ENCODE data around the gene TNNI2. TPM values are rescaled to one million over a fixed set of nuclear protein-coding genes. Genes with fewer than 3 reads are reported as not detected.
"Not testable (repeated sequence)": the region's sequence is repeated elsewhere in the genome, so short reads cannot be mapped to it uniquely, and the experiment has no call there.

The TNNI2 gene
- total RNA-seq, 2 experiments from 2014 or later, result 0.31 TPM; not detected in 1

DNA sequence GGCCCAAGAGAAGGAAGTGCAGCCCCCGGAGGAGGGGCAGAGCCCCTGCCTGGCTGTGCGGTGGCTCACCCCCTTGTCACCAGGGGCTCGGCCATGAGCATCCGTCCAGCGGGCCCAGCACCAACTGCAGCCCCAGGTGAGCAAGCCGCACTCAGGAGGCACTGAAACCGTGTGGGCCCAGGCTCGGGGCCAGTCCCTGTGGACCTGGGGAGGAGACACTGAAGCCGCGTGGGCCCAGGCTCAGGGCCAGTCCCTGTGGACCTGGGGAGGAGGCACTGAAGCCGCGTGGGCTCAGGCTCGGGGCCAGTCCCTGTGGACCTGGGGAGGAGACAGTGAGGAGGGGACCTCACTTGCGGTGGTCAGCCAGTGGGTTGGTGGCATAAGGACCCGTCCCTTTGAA is 28.0 kb downstream of the TNNI2 start:
- Mint-ChIP-seq H3K4me1 (peaks cover 35% of the 10 kb centered on the region), H3K9me3 (no peaks in the 10 kb centered on the region), H3K4me3 (no peak overlapping the region)

DNA sequence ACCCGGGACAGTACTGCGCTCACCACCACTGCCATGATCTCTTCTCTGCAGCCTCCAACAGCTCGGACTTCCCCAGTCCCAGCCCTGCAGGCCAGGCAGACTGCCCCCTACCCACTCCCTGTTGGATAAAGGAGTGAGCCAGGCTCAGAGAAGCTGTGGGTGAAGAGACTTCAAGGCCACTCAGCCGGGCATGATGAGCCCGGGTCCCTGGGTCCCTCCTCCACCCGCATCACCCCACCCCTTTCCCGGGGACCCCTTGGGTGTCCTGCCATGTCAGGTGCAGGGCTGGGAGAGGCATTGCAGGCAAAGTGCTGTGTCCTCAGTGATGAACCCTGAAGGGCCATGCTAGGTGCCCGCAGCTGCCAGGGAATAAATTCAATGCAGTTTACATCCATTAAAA is 28.6 kb downstream of the TNNI2 start:
- Mint-ChIP-seq H3K4me3 (no peak overlapping the region), H3K27me3 (no peaks in the 10 kb centered on the region), H3K36me3 (peaks cover 2% of the 10 kb centered on the region), H3K4me1 (peaks cover 38% of the 10 kb centered on the region), H3K9me3 (no peaks in the 10 kb centered on the region), H3K27ac (no peak overlapping the region)
- no peak for DNase-seq

More for the DNA sequence above, 28.0 kb downstream of the TNNI2 start:
- DNase-seq, result no peak
- Mint-ChIP-seq H3K27ac (no peak overlapping the region), H3K36me3 (peaks cover 2% of the 10 kb centered on the region), H3K27me3 (no peaks in the 10 kb centered on the region)

DNA sequence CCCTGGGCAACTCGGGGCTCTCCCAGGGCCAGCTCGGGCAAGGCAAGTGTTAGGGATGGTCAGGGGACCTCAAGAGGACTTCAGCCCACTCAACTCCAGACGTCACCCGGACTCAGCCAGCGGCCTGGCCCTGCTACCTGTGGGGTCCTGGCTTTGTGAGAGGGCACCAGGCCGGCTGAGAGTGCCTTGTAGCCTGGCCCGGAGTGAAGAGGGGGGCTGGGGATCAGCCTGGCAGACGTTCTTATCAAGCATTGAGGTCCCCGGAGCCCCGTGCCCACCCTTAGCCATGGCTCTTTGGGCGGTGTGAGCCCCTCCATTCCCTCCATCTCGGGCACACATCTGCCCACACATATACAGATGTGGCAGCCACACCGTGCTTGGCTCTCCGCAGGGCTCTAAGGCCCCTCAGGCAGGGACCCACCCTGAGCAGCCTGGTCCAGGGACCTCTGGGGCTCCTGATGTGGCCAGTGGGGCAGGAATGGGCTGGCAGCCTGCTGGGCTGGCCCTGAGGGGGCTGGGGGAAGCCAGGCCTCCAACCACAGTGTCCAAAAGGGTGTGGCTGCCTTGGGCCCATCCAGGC is 29.4 kb downstream of the TNNI2 start:
- DNase-seq, result no peak
- H3K4me3 Mint-ChIP-seq, result no peak overlapping the region
- peaks cover 43% of the 10 kb centered on the region for H3K4me1 Mint-ChIP-seq
- H3K27ac Mint-ChIP-seq, result no peak overlapping the region
- no peaks in the 10 kb centered on the region for H3K27me3 Mint-ChIP-seq
- H3K9me3 Mint-ChIP-seq, result no peaks in the 10 kb centered on the region
- peaks cover 2% of the 10 kb centered on the region for H3K36me3 Mint-ChIP-seq

DNA sequence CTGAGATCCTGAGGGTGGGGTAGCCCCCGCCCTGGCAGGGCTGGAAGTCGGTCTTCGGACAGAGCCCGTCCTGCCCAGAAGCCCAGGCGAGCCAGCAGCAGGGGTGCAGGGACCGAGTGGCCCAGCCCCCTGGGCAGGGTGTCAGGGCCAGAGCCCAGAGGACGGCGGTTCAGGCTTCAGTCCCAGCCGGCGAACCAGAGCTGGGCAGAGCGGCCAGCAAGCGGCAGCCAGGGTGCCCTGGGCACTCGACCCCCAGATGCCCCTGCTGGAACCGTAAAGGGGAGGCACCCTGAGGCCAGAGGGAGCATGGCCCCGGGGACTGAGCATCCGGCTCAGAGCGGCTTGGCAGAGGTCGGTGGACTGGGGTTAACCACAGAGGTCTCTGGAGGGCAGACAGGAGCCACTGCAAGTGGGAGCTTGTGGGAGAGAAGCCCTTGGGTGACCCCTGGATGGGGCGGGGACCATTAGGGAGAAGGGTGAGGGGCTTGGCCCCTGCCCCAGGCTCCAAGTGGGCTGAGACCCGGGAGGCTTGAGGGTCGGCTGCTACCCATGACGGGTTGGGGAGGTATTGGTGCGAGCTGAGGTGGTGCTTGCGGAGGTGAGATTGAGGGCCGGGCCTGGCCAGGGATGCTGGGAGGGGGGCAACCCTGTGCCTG is 30.0 kb downstream of the TNNI2 start:
- Mint-ChIP-seq H3K27ac (no peak overlapping the region), H3K4me1 (peaks cover 43% of the 10 kb centered on the region), H3K9me3 (no peaks in the 10 kb centered on the region), H3K4me3 (no peak overlapping the region), H3K36me3 (peaks cover 2% of the 10 kb centered on the region), H3K27me3 (no peaks in the 10 kb centered on the region)
- DNase-seq, result no peak

DNA sequence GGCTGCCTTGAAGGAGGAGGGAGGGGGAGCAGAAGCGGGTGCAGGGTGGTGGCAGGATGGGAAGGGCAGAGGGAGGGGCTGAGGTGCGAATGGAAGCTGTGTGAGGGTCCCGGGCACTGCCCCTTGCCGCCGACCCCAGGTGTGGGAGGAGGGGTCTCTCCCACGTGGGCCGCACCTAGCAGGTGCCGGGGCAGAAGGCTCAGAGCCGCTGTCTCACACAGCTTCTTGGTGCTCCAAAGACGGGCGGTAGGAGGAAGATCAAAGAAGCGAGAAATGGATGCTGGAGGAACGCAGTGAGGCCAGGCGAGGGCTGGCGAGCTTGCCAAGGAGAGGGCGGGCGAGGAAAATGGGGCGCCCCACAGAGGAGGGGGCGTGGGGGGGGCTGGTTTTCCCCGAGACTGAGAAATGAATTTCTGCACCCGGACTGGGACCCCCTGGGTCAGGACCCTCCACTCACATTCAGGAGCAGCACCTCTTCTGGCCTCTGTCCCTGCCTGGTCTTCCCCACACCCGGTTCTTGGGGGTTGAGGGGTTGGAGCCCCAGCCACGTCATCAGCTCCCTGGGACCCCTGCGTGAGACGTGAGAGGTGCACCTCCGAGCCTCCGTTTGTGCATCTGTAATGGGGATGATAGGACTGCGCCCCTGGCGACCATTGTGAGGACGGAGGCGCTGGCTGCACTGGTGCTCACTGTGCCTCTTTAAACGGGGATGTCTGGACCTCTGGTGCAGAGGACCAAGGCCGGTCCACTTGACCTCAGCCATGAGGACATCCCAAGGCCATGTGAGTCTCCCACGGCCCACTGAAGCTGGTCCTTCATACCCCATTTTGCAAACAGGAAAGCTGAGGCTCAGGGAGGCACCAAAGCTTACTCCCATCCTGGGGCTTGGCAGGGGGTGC is 30.9 kb downstream of the TNNI2 start:
- no peak for DNase-seq
- peaks cover 2% of the 10 kb centered on the region for H3K36me3 Mint-ChIP-seq
- no peak overlapping the region for H3K4me3 Mint-ChIP-seq
- no peaks in the 10 kb centered on the region for H3K27me3 Mint-ChIP-seq
- no peaks in the 10 kb centered on the region for H3K9me3 Mint-ChIP-seq
- peaks cover 43% of the 10 kb centered on the region for H3K4me1 Mint-ChIP-seq
- no peak overlapping the region for H3K27ac Mint-ChIP-seq

DNA sequence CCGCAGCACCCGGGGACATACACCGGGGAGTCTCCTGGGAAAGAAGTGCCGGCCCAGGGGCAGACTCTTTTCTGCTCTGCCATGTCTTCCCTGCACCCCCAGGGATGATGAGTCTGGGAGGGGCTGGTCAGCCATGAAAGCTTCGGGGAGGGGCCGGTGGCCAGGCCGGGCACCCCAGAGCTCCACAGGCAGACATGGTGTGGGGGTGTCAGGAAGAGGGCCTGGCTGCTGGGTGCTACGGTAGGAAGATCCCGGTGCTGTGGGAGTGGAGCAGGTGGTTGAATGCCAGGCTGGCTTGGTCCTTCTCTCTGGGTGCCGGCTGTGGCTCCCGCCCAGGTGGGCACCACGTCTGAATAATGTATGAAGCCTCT is 31.5 kb downstream of the TNNI2 start:
- no peak overlapping the region for H3K27ac Mint-ChIP-seq
- DNase-seq, result no peak
- peaks cover 41% of the 10 kb centered on the region for H3K4me1 Mint-ChIP-seq
- no peaks in the 10 kb centered on the region for H3K9me3 Mint-ChIP-seq
- no peaks in the 10 kb centered on the region for H3K27me3 Mint-ChIP-seq
- H3K36me3 Mint-ChIP-seq, result peaks cover 2% of the 10 kb centered on the region
- H3K4me3 Mint-ChIP-seq, result peak overlapping the region; percentile 63

DNA sequence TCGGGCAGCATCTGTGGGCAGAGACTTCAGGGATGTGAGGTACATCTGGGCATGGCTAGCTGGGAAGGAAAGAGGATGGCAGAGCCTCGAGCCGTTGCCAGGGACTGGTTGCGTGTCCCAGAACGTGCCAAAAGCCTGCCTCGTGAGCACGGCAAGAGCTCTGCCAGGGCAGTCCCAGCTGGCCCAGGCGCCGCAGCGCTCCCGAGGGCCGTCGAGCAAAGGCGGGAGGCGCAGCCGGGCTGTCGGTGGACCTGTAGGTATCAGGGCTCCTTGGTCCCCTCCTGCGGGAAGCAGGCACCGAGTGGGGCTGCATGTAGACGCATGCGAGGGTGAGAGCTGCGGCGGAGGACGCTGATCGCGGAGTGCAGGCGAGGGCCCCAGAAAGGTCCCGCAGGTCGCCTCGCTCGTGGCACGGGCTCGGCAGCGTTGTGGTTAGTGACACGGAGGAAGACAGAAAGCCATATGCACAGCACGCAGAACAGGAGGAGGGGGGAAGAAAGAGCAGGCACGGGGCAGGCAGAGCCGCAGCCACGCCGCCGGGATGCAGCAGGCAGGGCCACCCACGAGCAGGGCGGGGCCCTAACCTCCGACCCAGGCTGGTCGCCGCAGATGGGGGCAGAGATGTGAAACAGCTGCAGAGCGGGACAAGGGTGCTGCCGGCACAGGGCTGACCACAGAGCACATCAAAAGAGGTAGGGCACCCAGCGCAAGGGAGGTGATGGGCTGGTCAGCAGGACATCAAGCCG is 32.1 kb downstream of the TNNI2 start:
- Mint-ChIP-seq H3K27ac (peak overlapping the region; percentile 47), H3K4me1 (peaks cover 40% of the 10 kb centered on the region), H3K9me3 (no peaks in the 10 kb centered on the region), H3K36me3 (no peaks in the 10 kb centered on the region), H3K27me3 (no peaks in the 10 kb centered on the region), H3K4me3 (peak overlapping the region; percentile 63)
- DNase-seq, result peak; percentile 53

DNA sequence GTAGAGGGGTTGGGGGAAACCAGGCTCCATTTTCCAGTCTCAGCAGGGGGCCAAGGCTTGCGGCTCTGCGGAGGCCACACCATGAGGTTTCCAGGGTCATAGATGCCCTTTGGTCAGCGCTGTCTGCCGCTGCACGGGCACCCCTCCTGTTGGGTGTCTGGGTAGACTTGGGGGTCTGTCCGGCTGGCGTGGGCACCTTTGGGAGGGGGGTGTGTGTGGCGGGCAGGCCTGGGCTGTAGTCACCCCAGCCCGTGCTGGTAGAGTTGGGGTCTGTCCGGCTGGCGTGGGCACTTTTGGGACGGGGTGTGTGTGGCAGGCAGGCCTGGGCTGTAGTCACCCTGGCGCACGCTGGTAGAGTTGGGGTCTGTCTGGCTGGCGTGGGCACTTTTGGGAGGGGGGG is 32.8 kb downstream of the TNNI2 start:
- Mint-ChIP-seq H3K36me3 (no peaks in the 10 kb centered on the region), H3K27ac (no peak overlapping the region), H3K27me3 (no peaks in the 10 kb centered on the region), H3K4me1 (peaks cover 40% of the 10 kb centered on the region), H3K4me3 (no peak overlapping the region), H3K9me3 (no peaks in the 10 kb centered on the region)
- DNase-seq, result no peak

DNA sequence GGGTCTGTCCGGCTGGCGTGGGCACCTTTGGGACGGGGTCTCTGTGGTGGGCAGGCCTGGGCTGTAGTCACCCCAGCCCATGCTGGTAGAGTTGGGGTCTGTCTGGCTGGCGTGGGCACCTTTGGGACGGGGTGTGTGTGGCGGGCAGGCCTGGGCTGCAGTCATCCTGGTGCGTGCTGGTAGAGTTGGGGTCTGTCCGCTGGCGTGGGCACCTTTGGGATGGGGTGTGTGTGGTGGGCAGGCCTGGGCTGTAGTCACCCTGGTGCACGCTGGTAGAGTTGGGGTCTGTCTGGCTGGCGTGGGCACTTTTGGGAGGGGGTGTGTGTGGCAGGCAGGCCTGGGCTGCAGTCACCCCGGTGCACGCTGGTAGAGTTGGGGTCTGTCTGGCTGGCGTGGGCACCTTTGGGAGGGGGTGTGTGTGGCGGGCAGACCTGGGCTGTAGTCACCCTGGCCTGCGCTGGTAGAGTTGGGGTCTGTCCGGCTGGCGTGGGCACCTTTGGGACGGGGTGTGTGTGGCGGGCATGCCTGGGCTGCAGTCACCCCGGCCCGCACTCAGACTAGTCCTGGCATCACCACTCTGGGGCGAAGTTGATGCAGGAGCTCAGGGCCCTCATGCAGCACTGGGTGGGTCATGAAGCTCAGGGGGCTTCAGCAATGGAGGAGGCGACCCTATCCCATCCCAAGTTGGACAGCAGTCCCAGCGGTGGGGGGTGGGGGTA is 33.6 kb downstream of the TNNI2 start:
- Mint-ChIP-seq H3K36me3 (no peaks in the 10 kb centered on the region), H3K9me3 (no peaks in the 10 kb centered on the region), H3K4me1 (peaks cover 36% of the 10 kb centered on the region), H3K4me3 (no peak overlapping the region), H3K27me3 (no peaks in the 10 kb centered on the region), H3K27ac (peak overlapping the region; percentile 60)
- no peak for DNase-seq

DNA sequence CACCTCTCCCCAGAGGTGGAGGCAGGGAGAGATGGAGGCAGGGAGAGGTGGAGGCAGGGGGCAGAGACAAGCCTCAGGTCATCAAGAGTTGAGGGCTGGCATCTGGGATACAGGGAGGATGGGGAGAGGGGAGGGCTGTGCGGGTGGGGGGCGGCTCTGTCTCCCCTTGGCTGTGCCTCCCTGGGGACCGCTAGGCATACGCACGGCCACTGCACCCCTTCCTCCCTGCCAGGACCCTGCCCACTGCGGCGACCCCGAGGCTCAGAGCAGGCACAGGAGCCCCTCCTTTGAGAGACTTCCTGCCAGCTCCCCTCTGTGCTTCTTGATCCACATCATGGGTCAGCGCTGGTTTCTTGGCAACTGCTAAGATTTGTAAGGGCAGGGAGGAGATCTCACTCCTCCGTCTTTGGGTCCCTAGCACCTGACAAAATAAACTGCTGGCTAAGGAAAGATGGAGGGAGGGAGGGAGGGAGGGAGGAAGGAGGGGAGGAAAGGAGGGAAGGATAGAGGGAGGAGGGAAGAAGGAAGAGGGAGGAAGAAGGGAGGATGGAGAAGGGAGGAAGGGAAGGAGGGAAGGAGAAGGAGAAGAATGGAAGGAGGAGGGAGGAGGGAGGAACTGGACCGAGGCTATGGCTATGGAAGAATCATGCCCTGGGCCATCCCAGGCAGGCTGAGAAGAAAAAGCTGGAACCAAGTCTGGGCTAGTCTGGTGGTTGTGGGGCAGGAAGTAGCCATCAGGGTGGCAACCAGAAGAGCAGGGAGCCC is 34.4 kb downstream of the TNNI2 start:
- DNase-seq, result no peak
- Mint-ChIP-seq H3K9me3 (no peaks in the 10 kb centered on the region), H3K27me3 (no peaks in the 10 kb centered on the region), H3K4me3 (no peak overlapping the region), H3K27ac (no peak overlapping the region), H3K4me1 (peaks cover 33% of the 10 kb centered on the region), H3K36me3 (no peaks in the 10 kb centered on the region)

DNA sequence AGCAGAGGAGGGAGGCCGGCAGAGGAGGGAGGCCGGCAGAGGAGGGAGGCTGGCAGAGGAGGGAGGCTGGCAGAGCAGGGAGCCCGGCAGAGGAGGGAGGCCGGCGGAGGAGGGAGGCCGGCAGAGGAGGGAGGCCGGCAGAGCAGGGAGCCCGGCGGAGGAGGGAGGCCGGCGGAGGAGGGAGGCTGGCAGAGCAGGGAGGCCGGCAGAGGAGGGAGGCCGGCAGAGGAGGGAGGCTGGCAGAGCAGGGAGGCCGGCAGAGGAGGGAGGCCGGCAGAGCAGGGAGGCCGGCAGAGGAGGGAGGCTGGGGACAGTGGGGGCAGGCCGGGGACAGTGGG is 35.0 kb downstream of the TNNI2 start:
- DNase-seq, H3K27me3 Mint-ChIP-seq, H3K36me3 Mint-ChIP-seq, H3K27ac Mint-ChIP-seq, H3K9me3 Mint-ChIP-seq, H3K4me3 Mint-ChIP-seq: not testable (repeated sequence)
- peaks cover 32% of the 10 kb centered on the region for H3K4me1 Mint-ChIP-seq

DNA sequence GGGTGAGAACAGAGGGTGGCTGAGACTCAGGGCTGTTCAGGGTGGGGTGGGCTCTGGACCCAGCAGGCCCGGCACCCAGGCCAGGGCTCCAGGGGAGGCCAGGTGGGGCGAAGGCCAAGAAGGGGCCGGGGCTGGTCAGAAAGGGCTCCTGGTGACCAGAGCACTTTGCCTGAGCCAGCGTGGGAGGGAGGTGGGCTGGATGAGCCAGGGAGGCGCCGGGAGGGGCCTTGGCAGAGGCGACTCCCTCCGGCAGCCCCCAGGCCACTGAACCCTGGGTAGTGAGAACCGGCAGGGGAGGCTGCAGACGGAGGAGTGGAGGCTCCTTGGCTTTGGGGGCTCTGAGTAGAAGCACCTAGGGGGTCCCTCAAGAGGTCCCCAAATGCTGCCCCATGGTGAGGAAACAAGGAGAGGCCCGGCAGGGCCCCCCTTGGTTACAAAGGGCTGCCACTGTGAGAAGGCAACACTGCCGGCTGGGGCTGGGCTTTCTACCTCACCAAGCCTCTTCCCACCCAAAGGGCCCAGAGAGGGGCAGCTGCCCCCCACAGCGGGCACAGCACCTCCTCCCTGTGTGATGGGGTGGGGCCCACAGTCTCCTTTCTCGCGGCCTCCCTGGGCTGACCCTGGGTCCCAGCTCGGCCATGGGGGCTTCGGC is 35.8 kb downstream of the TNNI2 start:
- H3K4me1 Mint-ChIP-seq, result peaks cover 24% of the 10 kb centered on the region
- not testable (repeated sequence) for H3K27ac Mint-ChIP-seq, H3K36me3 Mint-ChIP-seq, H3K9me3 Mint-ChIP-seq, DNase-seq, H3K4me3 Mint-ChIP-seq, H3K27me3 Mint-ChIP-seq

DNA sequence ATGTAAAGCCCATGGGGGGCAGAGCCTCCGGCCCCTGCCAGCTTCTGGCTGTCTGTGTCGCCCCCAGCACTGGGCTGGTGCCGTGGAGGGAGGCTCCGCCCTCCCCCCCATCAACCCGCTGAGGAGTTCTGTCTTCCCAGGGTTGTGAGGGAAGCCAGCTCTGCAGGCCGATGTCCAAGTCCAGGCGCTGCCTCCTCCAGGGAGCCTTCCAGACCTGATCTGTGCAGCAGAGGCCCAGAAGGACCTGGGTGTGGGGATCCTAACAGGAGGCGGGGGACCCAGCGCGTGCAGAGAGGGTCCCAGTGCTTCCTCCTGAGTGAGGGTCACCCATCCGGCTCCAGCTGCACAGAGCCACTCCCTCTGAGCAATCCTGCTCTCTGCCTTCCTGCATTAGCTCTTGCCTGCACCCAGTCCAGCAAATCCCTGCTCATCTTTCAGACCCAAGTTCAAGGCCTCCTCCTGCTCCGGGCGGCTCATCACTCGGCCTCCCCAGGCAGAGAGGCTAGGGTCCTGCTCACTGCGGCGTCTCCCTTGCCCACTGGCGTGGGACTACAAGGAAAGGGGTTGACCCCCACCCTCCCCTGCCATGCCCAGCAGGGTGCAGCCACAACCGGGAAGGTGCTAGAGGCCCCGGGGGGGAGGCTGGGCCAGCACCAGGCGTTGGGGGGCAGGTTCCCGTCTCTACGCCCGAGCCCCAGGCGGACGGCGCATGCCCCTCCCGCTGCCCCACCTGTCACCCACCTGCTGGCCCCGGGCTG is 36.5 kb downstream of the TNNI2 start:
- no peaks in the 10 kb centered on the region for H3K9me3 Mint-ChIP-seq
- H3K27me3 Mint-ChIP-seq, result no peaks in the 10 kb centered on the region
- H3K4me1 Mint-ChIP-seq, result peaks cover 25% of the 10 kb centered on the region
- H3K4me3 Mint-ChIP-seq, result no peak overlapping the region
- H3K27ac Mint-ChIP-seq, result no peak overlapping the region
- no peaks in the 10 kb centered on the region for H3K36me3 Mint-ChIP-seq
- no peak for DNase-seq
